ENCODE measurements around the gene TREML2.

TREML2 gene

DNA sequence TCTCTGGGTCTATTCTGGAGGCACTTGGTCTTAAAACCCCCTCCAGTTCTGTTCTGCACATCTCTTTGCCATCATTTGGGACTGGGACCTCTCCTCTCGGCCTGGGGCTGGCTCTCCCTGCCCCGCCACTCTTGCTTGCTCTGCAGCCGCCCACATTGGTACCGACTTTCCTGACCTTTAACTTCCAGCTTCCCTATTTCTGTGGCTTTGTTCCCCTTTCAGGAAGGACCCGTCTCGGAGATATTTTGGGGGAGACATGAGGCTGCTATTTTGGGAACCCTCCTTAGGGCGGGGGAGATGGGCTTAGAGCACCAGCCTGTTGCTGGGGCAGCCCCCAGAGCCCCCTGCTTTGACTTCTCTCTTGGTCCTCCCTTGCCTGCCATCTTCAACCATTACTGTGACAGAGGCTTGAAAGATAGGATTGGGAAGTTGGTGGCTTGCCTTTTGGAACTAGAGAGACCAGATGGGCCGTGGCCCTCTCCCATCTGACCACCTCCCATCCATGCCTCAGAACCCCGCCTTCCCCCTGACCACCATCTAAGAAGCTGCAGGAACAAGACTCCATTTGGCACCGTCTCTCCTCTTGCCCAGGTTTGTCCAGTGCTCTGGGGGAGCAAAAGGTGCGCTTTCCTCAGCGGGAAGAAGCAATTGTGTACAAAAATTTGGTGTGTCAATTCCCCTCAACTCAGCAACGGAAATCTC lies 38.9 kb downstream of the TREML2 start:
- TF ChIP-seq, protein P1, sequence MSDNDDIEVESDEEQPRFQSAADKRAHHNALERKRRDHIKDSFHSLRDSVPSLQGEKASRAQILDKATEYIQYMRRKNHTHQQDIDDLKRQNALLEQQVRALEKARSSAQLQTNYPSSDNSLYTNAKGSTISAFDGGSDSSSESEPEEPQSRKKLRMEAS (IDR thresholded peaks at IDR 0.05; ENCODE audit: low read depth, low read length) = no peak
- TF ChIP-seq, protein P2, sequence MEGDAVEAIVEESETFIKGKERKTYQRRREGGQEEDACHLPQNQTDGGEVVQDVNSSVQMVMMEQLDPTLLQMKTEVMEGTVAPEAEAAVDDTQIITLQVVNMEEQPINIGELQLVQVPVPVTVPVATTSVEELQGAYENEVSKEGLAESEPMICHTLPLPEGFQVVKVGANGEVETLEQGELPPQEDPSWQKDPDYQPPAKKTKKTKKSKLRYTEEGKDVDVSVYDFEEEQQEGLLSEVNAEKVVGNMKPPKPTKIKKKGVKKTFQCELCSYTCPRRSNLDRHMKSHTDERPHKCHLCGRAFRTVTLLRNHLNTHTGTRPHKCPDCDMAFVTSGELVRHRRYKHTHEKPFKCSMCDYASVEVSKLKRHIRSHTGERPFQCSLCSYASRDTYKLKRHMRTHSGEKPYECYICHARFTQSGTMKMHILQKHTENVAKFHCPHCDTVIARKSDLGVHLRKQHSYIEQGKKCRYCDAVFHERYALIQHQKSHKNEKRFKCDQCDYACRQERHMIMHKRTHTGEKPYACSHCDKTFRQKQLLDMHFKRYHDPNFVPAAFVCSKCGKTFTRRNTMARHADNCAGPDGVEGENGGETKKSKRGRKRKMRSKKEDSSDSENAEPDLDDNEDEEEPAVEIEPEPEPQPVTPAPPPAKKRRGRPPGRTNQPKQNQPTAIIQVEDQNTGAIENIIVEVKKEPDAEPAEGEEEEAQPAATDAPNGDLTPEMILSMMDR (IDR thresholded peaks at IDR 0.05; ENCODE audit: low read depth, low read length) = no peak
- TF ChIP-seq MYC (IDR thresholded peaks at IDR 0.05; ENCODE audit: low read depth, low read length) (no peak), POLR2A (IDR thresholded peaks at IDR 0.05; ENCODE audit: extremely low read depth, insufficient read length) (no peak)
- peak; percentile 19 for DNase-seq (ENCODE audit: low read depth)
- no peak overlapping the region for H3K4me3 ChIP-seq (ENCODE audit: low read depth, low read length)

DNA sequence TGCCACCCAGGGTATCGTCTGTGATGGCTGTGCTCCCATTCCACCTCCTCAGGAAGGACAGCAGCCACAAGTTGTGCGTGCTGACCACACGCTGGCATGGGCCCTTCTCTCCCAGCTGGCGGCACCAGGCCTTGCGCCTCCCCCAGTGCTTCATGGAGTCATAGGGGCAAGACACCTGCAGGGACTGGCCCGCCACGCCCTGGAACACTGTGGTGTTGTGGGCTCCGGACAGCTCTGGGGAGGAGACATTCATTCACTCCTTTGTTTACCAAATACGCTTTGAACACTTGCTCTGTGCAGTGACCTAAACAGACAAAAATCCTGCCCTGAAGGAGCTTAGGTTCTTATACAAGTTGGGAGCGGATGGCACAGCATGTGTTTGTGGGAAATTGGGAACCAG lies 39.6 kb downstream of the TREML2 start:
- TF ChIP-seq, protein P2 (IDR thresholded peaks at IDR 0.05; ENCODE audit: low read depth, low read length) = no peak
- TF ChIP-seq MYC (IDR thresholded peaks at IDR 0.05; ENCODE audit: low read depth, low read length) = no peak
- TF ChIP-seq POLR2A (IDR thresholded peaks at IDR 0.05; ENCODE audit: extremely low read depth, insufficient read length) = no peak
- TF ChIP-seq, protein P1 (IDR thresholded peaks at IDR 0.05; ENCODE audit: low read depth, low read length) = no peak
- no peak for DNase-seq (ENCODE audit: low read depth)
- H3K4me3 ChIP-seq (ENCODE audit: low read depth, low read length) = no peak overlapping the region

DNA sequence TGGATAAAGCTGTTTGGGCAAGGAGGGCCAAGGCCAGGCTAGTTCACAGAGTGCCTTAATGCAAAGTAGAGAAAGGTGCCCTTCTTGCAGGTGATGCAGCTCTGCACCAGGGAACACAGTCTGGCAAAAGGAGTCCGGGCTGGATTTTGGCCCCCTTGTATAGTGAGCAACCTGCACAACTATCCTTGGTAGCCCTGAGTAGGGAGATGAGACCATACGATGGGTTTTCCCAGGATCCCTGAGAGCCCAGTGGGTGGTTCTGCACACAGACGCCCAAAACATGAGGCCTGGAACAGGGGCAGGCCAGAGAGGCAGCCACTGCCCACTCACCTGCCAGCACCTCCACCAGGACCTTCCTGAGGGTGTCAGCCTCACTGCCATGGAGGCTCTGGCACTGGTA lies 40.0 kb downstream of the TREML2 start:
- DNase-seq (ENCODE audit: low read depth) = no peak
- TF ChIP-seq MYC (IDR thresholded peaks at IDR 0.05; ENCODE audit: low read depth, low read length) (no peak), POLR2A (IDR thresholded peaks at IDR 0.05; ENCODE audit: extremely low read depth, insufficient read length) (no peak)
- TF ChIP-seq, protein P2 (IDR thresholded peaks at IDR 0.05; ENCODE audit: low read depth, low read length) = no peak
- TF ChIP-seq, protein P1 (IDR thresholded peaks at IDR 0.05; ENCODE audit: low read depth, low read length) = no peak
- no peak overlapping the region for H3K4me3 ChIP-seq (ENCODE audit: low read depth, low read length)

DNA sequence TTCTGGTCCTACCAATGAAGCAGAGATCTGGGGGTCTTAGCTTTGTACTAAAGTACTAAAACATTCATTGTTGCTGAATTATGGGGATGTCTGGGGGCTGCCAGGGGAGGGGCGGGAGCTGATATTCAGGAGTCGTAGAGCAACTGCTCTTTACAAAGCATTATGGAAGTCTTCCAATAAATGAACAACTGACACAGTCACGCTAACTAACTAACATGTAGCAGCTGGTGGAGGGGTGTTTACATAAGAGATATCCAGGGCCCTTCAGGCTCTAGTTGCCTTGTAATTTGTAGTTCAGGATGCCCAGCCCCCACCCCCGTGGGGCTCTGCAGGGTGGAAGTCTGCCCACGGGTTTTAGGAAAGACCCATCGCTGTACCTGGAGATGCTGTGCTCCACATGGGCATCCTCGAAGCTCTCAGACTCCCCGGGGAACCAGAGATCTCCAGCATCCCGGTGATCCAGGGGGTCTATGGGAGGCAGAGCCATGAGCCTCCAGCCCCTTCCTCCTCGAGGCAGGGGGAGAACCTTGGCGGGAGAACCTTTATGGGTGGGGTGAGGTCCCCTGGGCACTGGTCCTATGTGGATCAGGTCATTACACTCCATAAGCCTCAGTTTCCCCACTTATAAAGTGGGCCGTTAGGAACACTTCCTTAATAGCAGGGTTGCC lies 41.4 kb downstream of the TREML2 start:
- DNase-seq (ENCODE audit: low read depth) = no peak
- H3K4me3 ChIP-seq (ENCODE audit: low read depth, low read length) = no peak overlapping the region
- TF ChIP-seq MYC (IDR thresholded peaks at IDR 0.05; ENCODE audit: low read depth, low read length) (no peak), POLR2A (IDR thresholded peaks at IDR 0.05; ENCODE audit: extremely low read depth, insufficient read length) (no peak)
- TF ChIP-seq, protein P2 (IDR thresholded peaks at IDR 0.05; ENCODE audit: low read depth, low read length) = no peak
- TF ChIP-seq, protein P1 (IDR thresholded peaks at IDR 0.05; ENCODE audit: low read depth, low read length) = no peak

DNA sequence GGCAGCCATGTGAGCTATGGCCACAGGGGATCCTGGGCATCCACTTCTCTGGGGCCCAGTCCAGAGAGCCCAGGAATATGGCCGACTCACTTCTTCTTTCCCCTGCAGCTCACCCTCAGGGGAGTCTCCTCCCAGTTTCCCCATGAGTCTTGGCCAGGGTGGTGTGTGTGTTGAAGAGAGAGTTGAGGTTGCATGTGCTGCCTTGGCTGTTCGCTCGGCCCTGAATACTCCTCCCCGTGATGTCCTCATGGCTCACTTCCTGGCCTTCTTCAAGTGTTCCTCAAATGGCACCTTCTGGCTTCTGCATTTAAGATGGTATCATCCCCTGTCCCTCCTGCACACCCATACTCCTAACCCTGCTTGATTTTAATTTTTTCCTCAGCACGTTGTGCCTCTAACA lies 43.6 kb downstream of the TREML2 start:
- peak; percentile 46 for DNase-seq (ENCODE audit: low read depth)

More for the DNA sequence above, 43.6 kb downstream of the TREML2 start:
- no peak overlapping the region for H3K4me3 ChIP-seq (ENCODE audit: low read depth, low read length)
- TF ChIP-seq, protein P1 (IDR thresholded peaks at IDR 0.05; ENCODE audit: low read depth, low read length) = no peak
- TF ChIP-seq, protein P2 (IDR thresholded peaks at IDR 0.05; ENCODE audit: low read depth, low read length) = no peak
- TF ChIP-seq MYC (IDR thresholded peaks at IDR 0.05; ENCODE audit: low read depth, low read length) (no peak), POLR2A (IDR thresholded peaks at IDR 0.05; ENCODE audit: extremely low read depth, insufficient read length) (no peak)

Measured in NB4 (cell line).